DND-41 (cell line): ENCODE data around the gene OPCML.

Source experiments
- ATAC-seq: fragments of 200-7000 bp; cut with Tn5 transposase; 3 replicates; pipeline ENCODE4 v1.9.1; 2021; ENCODE audit warnings: low read depth; ENCODE audit not compliant: insufficient read depth
- DNase-seq: peaks from one replicate; pipeline ENCODE4 v3.0.0-alpha.2; 2020
- H2AFZ ChIP-seq: 2 replicates; pipeline ENCODE4 v1.6.0; 2012; ENCODE audit warnings: low read depth, low read length
- H3K27ac ChIP-seq: 2 replicates; pipeline ENCODE4 v1.5.1; 2012; ENCODE audit warnings: low read length, inconsistent platforms
- H3K27me3 ChIP-seq: fragments of 200-600 bp; sonication (generic); 2 replicates; pipeline ENCODE4 v1.6.0; 2012; ENCODE audit warnings: low read length, mild to moderate bottlenecking, inconsistent platforms; ENCODE audit not compliant: insufficient read depth, poor library complexity
- H3K36me3 ChIP-seq: 2 replicates; pipeline ENCODE4 v1.5.1; 2012; ENCODE audit warnings: low read length, inconsistent platforms; ENCODE audit not compliant: insufficient read depth
- H3K4me1 ChIP-seq: 2 replicates; pipeline ENCODE4 v1.5.1; 2012; ENCODE audit warnings: mild to moderate bottlenecking, low read length; ENCODE audit not compliant: insufficient read depth
- H3K4me2 ChIP-seq: 2 replicates; pipeline ENCODE4 v1.6.0; 2012; ENCODE audit warnings: mild to moderate bottlenecking, moderate library complexity, low read length, inconsistent platforms; ENCODE audit not compliant: insufficient read depth
- H3K4me3 ChIP-seq, 2 experiments: fragments of 200-600 bp in 1 of 2; shearing (Covaris generic) in 1 of 2; 2 replicates each; pipeline ENCODE4 v1.5.1; 2012 to 2016; ENCODE audit warnings: inconsistent platforms in 2 of 2, low read length in 2 of 2, mild to moderate bottlenecking in 2 of 2, low read depth in 1 of 2, moderate library complexity in 1 of 2
- H3K79me2 ChIP-seq: 2 replicates; pipeline ENCODE4 v1.6.0; 2012; ENCODE audit warnings: low read length, inconsistent platforms; ENCODE audit not compliant: insufficient read depth
- H3K9ac ChIP-seq: 2 replicates; pipeline ENCODE4 v1.6.0; 2012; ENCODE audit warnings: low read depth, mild to moderate bottlenecking, inconsistent platforms, low read length, moderate library complexity
- H3K9me3 ChIP-seq: 2 replicates; pipeline ENCODE4 v1.5.1; 2012; ENCODE audit warnings: low read length, moderate library complexity, mild to moderate bottlenecking, inconsistent platforms; ENCODE audit not compliant: insufficient read depth, severe bottlenecking
- H4K20me1 ChIP-seq: 2 replicates; pipeline ENCODE4 v1.6.0; 2012; ENCODE audit warnings: low read length; ENCODE audit not compliant: insufficient read depth
- EZH2 ChIP-seq: IDR thresholded peaks from 3 replicates; pipeline ENCODE4 v1.6.1; 2012; ENCODE audit warnings: borderline replicate concordance, low read depth, mild to moderate bottlenecking, moderate library complexity, low read length, inconsistent platforms; ENCODE audit not compliant: severe bottlenecking
- TF ChIP-seq, protein P1 (sequence below): IDR thresholded peaks from 2 replicates; pipeline ENCODE4 v1.5.1; 2012; ENCODE audit warnings: borderline replicate concordance, low read length, moderate library complexity, mild to moderate bottlenecking; ENCODE audit not compliant: poor library complexity, severe bottlenecking; ENCODE audit errors: extremely low read depth

Gene OPCML

DNA sequence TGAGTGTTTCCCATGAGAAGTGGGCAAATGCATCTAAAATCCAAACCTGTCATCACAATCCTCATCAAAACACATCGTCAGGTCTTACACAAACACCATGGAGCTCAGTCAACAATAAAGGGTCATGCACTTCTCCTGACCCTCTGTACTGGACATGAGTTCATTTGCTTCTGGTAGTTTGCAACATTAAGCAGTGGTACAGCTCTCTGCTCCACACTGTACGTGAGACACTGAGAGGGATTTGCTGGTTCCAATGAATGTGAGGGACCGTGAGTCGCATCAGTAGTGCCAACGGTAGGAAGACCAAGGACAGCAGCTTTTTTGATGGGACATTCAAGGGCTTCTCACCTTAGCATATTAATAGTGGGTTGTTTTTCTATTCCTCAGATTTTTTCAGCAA is 752.3 kb downstream of the OPCML start:
- H3K4me2 ChIP-seq = no peak overlapping the region
- no peak overlapping the region for H2AFZ ChIP-seq
- H3K9ac ChIP-seq = no peak overlapping the region
- no peak for TF ChIP-seq EZH2
- TF ChIP-seq, protein P1, sequence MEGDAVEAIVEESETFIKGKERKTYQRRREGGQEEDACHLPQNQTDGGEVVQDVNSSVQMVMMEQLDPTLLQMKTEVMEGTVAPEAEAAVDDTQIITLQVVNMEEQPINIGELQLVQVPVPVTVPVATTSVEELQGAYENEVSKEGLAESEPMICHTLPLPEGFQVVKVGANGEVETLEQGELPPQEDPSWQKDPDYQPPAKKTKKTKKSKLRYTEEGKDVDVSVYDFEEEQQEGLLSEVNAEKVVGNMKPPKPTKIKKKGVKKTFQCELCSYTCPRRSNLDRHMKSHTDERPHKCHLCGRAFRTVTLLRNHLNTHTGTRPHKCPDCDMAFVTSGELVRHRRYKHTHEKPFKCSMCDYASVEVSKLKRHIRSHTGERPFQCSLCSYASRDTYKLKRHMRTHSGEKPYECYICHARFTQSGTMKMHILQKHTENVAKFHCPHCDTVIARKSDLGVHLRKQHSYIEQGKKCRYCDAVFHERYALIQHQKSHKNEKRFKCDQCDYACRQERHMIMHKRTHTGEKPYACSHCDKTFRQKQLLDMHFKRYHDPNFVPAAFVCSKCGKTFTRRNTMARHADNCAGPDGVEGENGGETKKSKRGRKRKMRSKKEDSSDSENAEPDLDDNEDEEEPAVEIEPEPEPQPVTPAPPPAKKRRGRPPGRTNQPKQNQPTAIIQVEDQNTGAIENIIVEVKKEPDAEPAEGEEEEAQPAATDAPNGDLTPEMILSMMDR = no peak
- no peaks in the 10 kb centered on the region for H3K36me3 ChIP-seq
- H3K4me3 ChIP-seq = no peak overlapping the region
- no peaks in the 10 kb centered on the region for H3K9me3 ChIP-seq
- no peak overlapping the region for H3K27ac ChIP-seq
- H3K27me3 ChIP-seq = no peaks in the 10 kb centered on the region
- peaks cover 11% of the 10 kb centered on the region for H3K4me1 ChIP-seq
- ATAC-seq (no peak), DNase-seq (no peak)
- H4K20me1 ChIP-seq = no peaks in the 10 kb centered on the region
- no peaks in the 10 kb centered on the region for H3K79me2 ChIP-seq

DNA sequence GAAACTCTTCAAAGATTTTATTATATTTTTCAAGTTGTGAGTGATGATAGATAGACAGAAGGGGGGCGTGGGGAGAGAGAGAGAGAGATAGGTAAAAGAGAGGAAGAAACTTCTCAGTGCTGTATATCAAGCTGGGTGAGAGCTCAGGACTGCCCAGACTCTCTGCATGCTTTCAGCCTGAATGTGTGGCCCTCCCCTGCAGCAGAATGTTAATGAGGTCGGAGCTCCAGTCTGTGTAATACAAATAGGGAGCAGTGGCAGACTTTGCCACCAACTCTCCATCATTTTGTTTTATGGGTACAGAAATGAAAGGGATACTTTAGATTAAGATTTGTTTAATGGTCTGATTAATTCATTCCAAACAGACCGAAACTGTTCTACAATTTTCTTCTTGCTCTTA is 752.8 kb downstream of the OPCML start:
- TF ChIP-seq, protein P1 = no peak
- no peak for TF ChIP-seq EZH2
- no peak for ATAC-seq

DNA sequence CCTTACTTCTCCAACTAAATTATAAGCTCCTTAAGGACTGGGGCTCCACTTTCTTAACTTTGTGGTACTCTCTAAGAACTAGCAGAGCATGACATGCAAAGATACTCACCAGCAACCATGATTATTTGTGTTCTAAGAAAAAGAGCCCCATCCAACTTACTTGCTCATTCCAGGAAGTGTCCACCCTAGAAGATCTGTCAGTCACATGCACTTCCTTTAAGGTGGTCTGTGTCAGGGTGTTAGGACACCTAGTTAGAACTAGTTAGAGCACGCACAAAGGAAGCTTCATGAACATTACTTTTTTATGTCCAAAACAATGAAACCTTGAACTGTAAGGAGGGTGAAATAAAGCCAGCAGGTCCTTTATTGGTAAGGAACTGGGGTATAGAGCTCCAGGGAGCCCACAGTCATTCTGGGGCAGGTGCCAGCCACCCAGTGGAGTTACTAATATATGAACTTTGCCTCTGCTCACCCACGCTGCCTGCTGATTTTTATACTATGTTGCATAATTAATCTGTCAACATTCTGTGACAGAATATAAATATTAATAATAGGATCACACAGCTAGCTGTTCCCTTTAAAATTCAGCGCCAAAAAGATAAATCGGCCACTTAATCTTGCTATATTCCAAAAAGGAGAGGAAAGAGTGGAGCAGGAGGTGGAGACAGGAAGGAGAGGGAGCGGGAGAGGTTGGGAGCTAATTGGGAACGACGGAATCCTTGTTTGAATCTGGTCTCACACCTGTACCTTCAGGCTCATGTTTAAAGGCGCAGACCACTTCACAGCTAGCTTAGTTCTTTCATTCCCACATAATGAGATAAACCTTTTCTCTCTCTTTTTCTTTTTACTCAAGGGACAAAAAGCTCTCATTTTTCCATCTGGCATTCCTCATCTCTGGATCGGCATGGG is 755.0 kb downstream of the OPCML start:
- no peaks in the 10 kb centered on the region for H3K9me3 ChIP-seq
- DNase-seq (no peak), ATAC-seq (peak; percentile 54; the same call in 2 of the 3 replicates)
- no peak overlapping the region for H3K4me2 ChIP-seq
- H4K20me1 ChIP-seq = no peaks in the 10 kb centered on the region
- TF ChIP-seq, protein P1 = no peak
- no peak for TF ChIP-seq EZH2
- H3K27ac ChIP-seq = no peak overlapping the region
- H3K9ac ChIP-seq = no peak overlapping the region
- H2AFZ ChIP-seq = no peak overlapping the region; the same call in 1 of the 2 replicates
- no peaks in the 10 kb centered on the region for H3K27me3 ChIP-seq
- no peaks in the 10 kb centered on the region for H3K79me2 ChIP-seq
- no peaks in the 10 kb centered on the region for H3K36me3 ChIP-seq
- peaks cover 20% of the 10 kb centered on the region for H3K4me1 ChIP-seq
- no peak overlapping the region for H3K4me3 ChIP-seq

More for the DNA sequence above, 752.8 kb downstream of the OPCML start:
- DNase-seq = no peak
- H3K36me3 ChIP-seq = no peaks in the 10 kb centered on the region
- no peak overlapping the region for H3K4me3 ChIP-seq
- peaks cover 11% of the 10 kb centered on the region for H3K4me1 ChIP-seq
- no peak overlapping the region for H3K27ac ChIP-seq
- H3K9me3 ChIP-seq = no peaks in the 10 kb centered on the region
- no peak overlapping the region for H3K4me2 ChIP-seq
- no peak overlapping the region for H3K9ac ChIP-seq
- no peaks in the 10 kb centered on the region for H3K79me2 ChIP-seq
- no peaks in the 10 kb centered on the region for H4K20me1 ChIP-seq
- no peak overlapping the region for H2AFZ ChIP-seq
- H3K27me3 ChIP-seq = no peaks in the 10 kb centered on the region
